TTC549 (cell line): Measurements from ENCODE around the gene MRPL36.

Experiments used
- FAIRE-seq: peaks from 2 replicates; lab custom pipeline; 2012; peaks lifted over from hg19 to GRCh38; lab: Jason Lieb, UNC

MRPL36 gene

GRCh38 chr5:1781726-1782384 lies 17.8 kb downstream of the MRPL36 start:
- no peak for FAIRE-seq

DNA sequence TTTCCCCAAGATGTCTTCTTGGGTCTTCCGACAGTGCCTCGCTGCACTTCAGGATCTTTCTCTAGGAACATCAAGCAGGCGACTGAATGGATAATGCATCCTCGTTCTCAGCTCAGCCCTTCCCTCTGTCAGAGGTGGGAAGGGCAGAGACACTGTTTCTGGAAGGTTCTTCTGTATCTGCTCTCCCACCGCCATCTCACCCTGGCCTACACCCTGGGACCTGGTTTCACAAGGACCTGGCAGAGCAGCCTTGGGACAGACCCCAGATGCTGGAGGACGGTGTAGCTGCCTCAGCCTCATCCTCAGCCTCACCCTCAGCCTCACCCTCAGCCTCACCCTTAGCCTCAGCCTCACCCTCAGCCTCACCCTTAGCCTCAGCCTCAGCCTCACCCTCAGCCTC lies 18.5 kb downstream of the MRPL36 start:
- FAIRE-seq = no peak

DNA sequence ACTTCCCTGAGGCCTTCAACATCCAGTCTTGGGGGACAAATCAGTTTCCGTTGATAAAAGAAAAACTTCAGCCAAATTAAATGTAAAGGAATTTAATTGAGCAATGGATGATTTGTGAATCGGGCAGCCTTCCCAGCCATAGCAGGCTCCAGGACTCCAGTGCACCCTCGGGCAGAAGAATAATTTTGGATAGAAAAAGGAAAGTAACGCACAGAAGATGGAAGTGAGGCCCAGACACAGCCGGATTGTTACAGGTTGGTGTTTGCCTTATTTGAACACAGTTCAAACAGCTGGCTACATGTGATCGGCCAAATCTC lies 19.1 kb downstream of the MRPL36 start:
- FAIRE-seq = no peak

DNA sequence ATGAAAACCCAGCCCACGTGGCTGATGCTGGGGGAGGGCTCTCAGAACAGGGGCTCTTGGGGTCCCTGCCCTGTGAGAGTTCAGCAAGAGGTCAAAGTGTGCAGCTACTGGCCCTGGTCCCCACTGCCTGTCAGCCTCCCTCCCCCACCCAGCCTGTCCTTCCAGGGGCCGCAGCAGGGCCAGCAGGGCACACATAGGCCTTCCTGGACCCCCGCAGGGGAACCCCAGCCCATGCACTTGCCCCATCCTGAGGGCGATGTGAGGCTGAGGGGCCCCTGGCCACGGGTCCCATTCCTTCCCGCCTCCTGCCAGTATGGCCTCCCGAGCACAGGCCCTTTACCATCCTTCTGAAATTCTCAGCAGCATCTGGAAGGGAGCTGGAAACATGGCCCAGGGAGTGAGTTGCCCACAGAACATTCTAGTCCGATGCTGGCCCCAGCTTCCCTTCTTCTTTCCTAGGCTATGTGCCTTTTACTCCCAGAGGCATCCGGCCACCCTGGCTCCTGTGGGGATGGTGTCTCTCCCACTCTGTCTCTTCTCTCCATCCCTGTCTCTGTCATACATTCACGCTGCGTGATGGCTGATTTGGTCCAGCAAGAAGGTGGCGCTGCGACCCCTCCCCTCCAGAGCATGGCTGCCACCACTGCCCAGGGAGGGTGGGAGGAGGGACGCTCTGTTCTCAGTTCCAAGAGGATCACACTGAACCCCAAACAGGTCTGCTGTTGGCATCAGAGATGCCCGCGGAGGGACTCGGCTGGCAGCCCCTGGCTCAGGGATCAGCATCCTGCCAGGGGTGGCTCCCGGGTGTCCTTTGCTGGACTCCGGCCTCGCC lies 19.6 kb downstream of the MRPL36 start:
- no peak for FAIRE-seq

GRCh38 chr5:1779021-1779680 lies 20.5 kb downstream of the MRPL36 start:
- no peak for FAIRE-seq

GRCh38 chr5:1778138-1779020 lies 21.3 kb downstream of the MRPL36 start:
- no peak for FAIRE-seq

- FAIRE-seq = no peak
These were observed 22.1 kb downstream of the MRPL36 start for GRCh38 chr5:1777281-1778137.

DNA sequence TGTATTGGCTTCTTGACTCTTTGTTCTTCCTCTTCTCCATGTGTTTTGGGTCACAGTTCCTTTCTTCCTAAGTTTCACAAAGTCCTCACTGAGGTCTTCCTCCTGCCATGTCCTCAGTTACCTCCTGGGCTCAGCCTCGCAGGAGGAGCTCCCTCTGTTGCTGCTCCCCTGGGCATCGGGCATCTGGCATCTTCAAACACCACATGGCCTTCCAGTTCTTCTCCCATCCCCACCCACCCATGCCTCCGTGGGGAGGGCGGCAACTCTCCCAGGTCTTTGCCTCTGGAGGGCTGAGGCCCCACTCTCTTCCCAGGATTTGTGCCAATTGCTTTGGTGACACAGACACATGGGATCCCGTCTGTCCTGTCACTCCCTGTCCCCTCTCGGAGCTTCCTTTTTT lies 22.8 kb downstream of the MRPL36 start:
- FAIRE-seq = no peak

GRCh38 chr5:1772634-1773033 lies 27.0 kb downstream of the MRPL36 start:
- no peak for FAIRE-seq

- no peak for FAIRE-seq
These were observed 28.2 kb downstream of the MRPL36 start for GRCh38 chr5:1771149-1772065.

DNA sequence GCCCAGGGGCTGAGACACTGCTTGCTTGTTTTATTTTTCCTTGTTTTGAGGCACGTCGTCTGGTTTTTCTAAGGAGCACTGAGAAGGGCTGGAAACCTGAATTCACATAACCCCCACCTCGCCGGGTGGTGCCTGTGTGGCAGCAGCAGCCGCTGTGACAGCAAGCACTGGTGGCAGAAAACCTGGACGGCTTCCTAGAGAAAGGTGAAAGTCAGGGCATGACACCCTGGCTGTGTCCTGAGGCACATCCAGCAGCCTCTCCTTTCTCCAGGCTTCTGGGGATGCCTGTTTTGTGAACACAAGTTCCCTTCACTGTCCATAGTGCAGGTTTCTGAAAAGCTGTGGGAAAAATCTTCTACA lies 29.2 kb downstream of the MRPL36 start:
- no peak for FAIRE-seq

DNA sequence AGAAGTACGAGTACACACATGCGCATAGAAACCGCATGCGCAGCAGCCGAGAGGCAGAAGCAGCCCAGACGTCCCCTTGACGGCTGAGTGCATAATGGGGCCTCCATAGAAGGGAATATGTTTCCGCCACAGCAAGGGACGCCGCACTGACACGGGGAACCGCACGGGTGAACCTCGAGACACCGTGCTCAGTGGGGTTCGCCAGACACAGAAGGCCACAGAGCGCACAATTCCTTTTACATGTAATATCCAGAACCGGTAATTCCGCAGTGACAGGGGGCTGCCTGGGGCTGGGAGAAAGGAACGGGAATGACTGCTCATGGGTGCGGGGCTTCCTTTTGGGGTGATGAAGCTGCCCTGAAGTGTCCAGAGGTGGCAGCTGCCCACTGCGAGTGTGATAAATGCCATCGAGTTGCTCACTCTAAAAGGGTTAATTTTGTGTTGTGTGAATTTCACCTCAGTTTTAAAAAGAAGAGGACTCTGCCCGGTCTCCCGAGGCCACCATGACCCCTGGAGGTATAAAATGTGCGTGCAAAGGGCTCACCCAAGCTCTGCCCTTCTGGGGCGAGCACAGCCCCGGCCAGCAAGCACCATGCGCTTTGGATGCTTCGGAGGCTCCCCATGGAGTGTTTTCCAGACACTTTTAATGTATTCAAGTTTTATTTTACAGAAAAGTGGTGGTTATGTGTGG lies 29.7 kb downstream of the MRPL36 start:
- no peak for FAIRE-seq

DNA sequence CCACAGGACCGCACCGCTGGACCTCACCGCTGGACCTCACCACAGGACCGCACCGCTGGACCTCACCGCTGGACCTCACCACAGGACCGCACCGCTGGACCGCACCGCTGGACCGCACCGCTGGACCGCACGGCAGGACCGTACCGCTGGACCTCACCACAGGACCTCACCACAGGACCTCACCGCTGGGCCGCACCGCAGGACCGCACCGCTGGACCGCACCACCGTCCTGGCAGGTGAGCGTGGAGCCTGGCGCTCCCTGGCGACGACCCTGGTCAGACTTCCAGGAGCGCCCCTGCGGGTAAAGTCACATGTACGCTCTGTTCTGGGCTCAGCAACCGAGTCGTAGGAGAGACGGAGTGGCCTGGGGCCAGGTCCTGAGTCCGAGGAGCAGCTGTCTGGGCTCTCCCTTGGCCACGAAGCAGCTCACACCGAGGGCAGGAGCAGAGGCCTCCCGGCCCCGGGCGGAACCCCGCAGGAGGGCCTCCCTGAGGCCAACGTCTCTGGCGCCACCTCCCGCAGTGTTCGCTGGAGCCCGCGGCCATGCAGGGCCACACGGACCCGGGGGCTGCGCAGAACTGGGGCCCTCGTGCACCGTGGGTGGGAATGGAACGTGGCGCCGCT lies 30.5 kb downstream of the MRPL36 start:
- no peak for FAIRE-seq

DNA sequence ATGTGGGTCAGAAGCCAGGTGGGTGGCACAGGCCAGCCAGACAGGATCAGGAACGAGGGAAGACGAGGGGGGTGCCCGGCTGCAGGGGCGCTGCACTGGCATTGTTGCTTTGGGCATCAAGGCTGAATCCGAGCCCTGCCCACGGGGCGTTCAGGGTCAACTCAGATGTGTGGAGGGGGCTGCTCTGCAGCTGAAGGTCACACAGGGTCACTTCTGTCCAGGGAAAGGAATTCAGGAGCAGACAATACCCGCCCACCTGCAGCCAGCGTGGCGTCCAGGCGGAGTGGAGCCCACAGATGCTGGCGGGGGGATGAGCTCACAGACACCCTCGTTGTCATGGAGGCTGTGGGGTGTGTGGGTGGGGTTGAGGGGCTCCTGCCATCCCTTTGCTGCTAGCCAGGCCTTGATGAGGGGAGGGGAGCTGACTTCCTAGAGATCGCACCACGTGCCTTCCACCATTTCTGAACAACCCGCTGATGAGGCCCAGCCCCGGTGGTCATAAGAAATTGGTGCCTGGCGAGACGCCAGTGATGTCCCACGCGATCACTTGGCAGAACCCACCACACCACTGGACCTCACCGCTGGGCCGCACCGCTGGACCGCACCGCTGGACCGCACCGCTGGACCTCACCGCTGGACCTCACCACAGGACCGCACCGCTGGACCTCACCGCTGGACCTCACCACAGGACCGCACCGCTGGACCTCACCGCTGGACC lies 31.2 kb downstream of the MRPL36 start:
- no peak for FAIRE-seq

DNA sequence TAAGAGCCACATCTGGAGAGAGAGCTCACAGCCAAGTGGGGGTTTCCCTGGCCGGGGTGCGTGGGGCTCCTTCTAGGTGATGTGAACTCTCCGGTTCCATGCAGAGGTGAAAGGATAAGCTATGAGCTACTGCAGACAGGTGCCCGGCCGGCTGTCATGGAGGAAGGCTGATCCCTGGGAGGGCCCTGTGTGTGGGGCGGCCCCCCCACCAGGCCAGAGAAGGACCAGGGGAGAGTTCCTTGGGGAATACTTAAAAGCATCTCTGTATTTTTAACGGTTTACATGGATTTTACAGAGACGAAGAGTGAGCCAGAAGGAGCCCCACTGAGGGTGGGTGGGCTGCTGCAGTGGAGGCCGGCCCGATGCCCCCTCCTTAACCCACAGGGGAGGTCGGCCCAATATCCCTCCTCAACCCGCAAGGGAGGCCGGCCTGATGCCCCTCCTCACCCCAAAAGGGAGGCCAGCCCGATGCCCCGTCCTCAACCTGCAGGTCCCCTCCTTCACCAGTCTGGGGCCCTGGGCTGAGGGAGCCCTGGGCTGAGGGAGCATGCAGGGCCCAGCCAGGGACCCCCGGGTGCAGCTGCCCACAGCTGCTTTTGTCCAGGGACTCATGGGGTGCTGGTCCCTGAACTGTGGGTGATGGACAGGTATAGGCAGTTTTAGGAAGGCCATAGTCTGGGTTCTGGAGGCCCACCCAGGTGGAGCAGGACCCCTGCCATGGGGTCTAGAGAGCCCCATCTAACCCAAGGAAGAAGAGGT lies 31.9 kb downstream of the MRPL36 start:
- FAIRE-seq = no peak

GRCh38 chr5:1765880-1766235 lies 33.8 kb downstream of the MRPL36 start:
- FAIRE-seq = no peak

DNA sequence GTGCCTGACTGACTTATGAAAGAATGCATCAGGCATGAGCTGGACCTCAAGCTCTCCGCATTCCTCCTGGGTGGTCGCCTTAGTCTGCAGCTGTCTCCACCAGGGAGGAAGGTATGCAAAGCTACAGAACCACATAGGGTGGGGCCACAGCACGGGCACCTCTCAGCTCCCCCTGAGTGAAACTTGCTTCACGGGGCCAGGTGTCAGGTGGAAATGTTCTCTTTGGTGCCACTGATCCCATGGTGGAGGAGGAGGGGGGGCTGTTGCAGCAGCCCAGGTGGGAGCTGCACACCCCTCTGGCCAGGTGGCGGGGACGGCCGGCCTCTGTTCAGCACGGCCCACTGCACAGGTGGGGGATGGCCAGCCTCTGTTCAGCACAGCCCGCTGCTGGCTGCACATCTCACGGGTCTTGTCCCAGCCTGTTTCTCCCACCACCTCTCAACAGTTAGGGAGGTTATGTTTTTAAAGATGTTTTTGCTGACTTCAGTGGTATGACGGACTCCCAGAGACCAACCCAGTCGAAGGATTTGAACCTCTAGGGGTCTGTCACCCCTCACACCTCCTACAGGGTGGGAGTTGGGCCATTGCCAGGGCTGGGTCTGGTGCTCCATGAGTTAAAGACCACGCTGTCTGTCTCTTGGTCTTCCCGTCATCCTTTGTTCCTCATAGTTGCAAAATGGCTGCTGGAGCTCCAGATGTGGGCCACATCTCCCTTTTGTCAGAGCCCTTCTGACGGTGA lies 34.3 kb downstream of the MRPL36 start:
- FAIRE-seq = no peak

DNA sequence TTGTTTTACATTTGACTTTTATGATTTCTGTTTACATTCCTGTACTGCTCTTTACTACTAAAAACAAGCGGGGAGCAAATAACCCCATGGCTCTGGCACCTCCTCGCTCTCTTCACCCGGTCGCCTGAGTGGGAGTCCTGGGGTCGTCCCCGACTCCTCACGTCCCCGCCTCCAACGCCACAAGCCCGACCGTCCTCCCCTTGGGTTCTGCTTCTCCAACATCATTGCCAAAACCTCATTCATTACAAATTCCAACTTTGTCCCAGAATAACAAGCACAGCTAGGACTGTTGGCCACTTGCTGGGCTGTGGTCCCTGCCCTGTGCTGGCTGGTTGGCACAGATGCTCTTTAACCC lies 35.1 kb downstream of the MRPL36 start:
- FAIRE-seq = no peak
